A549 (cell line): ENCODE measurements around the gene C10orf90. TPM values are rescaled to one million over a fixed set of nuclear protein-coding genes. Genes with fewer than 3 reads are reported as not detected.

Experiments used
- ATAC-seq, 2 experiments: fragments of 200-7000 bp in 1 of 2; fragments of >200 bp in 1 of 2; cut with Nextera tagmentation in 1 of 2; cut with Tn5 transposase in 1 of 2; 3 replicates each; pipeline versions ENCODE4 v1.8.0 to v1.9.1; 2018 to 2020; ENCODE audit warnings: mild to moderate bottlenecking in 1 of 2, moderate library complexity in 1 of 2
- CTCF ChIA-PET: fragments of 300-600 bp; sonication (Branson Sonifier 250); formaldehyde crosslinking; extraction: SDS; loops from one replicate; lab custom pipeline; 2021; ENCODE audit warnings: antibody characterized with exemption, inconsistent platforms; lab: Yijun Ruan, JAX
- POLR2A ChIA-PET: fragments of 350-600 bp; formaldehyde crosslinking; extraction: SDS; loops from one replicate; lab custom pipeline; 2021; ENCODE audit warnings: antibody characterized with exemption, inconsistent platforms; lab: Yijun Ruan, JAX
- DNase-seq, 2 experiments: peaks; one replicate each; pipeline versions ENCODE4 v3.0.0 to v3.0.0-alpha.2; 2011 to 2016; ENCODE audit warnings: low read depth in 1 of 2, low spot score in 1 of 2
- FAIRE-seq: peaks from 2 replicates; lab custom pipeline; 2011; peaks lifted over from hg19 to GRCh38; lab: Jason Lieb, UNC
- H3K27ac ChIP-seq, 2 experiments: fragments of >200 bp; sonication (Bioruptor Twin); formaldehyde crosslinking; 3 replicates each; pipeline ENCODE4 v1.5.1; 2016 to 2017
- H3K4me1 ChIP-seq: fragments of >200 bp; sonication (Bioruptor Twin); formaldehyde crosslinking; 3 replicates; pipeline ENCODE4 v1.6.1; 2016
- H3K4me2 ChIP-seq: fragments of >200 bp; sonication (Bioruptor Twin); formaldehyde crosslinking; 3 replicates; pipeline ENCODE4 v1.6.1; 2016
- H3K4me3 ChIP-seq: fragments of >200 bp; sonication (Bioruptor Twin); formaldehyde crosslinking; 3 replicates; pipeline ENCODE4 v1.5.1; 2016
- H3K9me3 ChIP-seq: fragments of >200 bp; sonication (Bioruptor Twin); formaldehyde crosslinking; 3 replicates; pipeline ENCODE4 v1.6.1; 2016
- ATOH8 ChIP-seq: fragments of 250-450 bp; sonication (Bioruptor Pico); IDR thresholded peaks from 2 replicates; pipeline ENCODE4 v1.5.0; 2020; ENCODE audit warnings: low read depth, mild to moderate bottlenecking, moderate library complexity
- BCL3 ChIP-seq: fragments of >200 bp; sonication (Bioruptor Twin); formaldehyde crosslinking; IDR thresholded peaks from 3 replicates; pipeline ENCODE4 v1.6.1; 2016
- CHD2 ChIP-seq: fragments of 150-350 bp; IDR thresholded peaks from 2 replicates; pipeline ENCODE4 v1.6.1; 2014; ENCODE audit warnings: low read length; ENCODE audit not compliant: partially characterized antibody
- E2F6 ChIP-seq: IDR thresholded peaks from 2 replicates; pipeline ENCODE4 v1.6.1; 2012; ENCODE audit warnings: low read depth, borderline replicate concordance
- ELK1 ChIP-seq: fragments of 150-350 bp; IDR thresholded peaks from 2 replicates; pipeline ENCODE4 v1.6.1; 2014; ENCODE audit warnings: low read depth, mild to moderate bottlenecking, low read length
- EP300 ChIP-seq, 2 experiments: fragments of >200 bp; sonication (Bioruptor Twin); formaldehyde crosslinking; IDR thresholded peaks; 2 replicates in 1 of 2; 3 replicates in 1 of 2; pipeline ENCODE4 v1.6.1; 2016 to 2017
- FOSB ChIP-seq: fragments of 250-450 bp; sonication (Bioruptor Pico); IDR thresholded peaks from 2 replicates; pipeline ENCODE4 v1.5.0; 2020; ENCODE audit warnings: mild to moderate bottlenecking, moderate library complexity
- FOSL2 ChIP-seq, 2 experiments: fragments of 450-650 bp in 1 of 2; fragments of >200 bp in 1 of 2; sonication (Bioruptor Twin) in 1 of 2; formaldehyde crosslinking; IDR thresholded peaks; 2 replicates each; pipeline versions ENCODE4 v1.5.0 to v1.6.1; 2016 to 2020; ENCODE audit warnings: mild to moderate bottlenecking in 1 of 2, moderate library complexity in 1 of 2
- HDAC2 ChIP-seq: fragments of 200-600 bp; sonication (generic); IDR thresholded peaks from 2 replicates; pipeline ENCODE4 v1.6.1; 2016
- HOXA7 ChIP-seq: fragments of 250-450 bp; sonication (Bioruptor Pico); IDR thresholded peaks from 2 replicates; pipeline ENCODE4 v1.5.0; 2020; ENCODE audit warnings: mild to moderate bottlenecking, moderate library complexity
- HOXB13 ChIP-seq: fragments of 250-450 bp; sonication (Bioruptor Pico); IDR thresholded peaks from 2 replicates; pipeline ENCODE4 v1.5.0; 2020; ENCODE audit warnings: low read depth, mild to moderate bottlenecking, moderate library complexity
- HOXB5 ChIP-seq: fragments of 250-450 bp; sonication (Bioruptor Pico); IDR thresholded peaks from 2 replicates; pipeline ENCODE4 v1.5.0; 2020; ENCODE audit warnings: mild to moderate bottlenecking, moderate library complexity
- JUNB ChIP-seq: fragments of >200 bp; sonication (Bioruptor Twin); formaldehyde crosslinking; IDR thresholded peaks from 2 replicates; pipeline ENCODE4 v1.6.1; 2016
- KDM1A ChIP-seq: fragments of 200-600 bp; sonication (generic); IDR thresholded peaks from 2 replicates; pipeline ENCODE4 v1.6.1; 2016; ENCODE audit warnings: low read depth, mild to moderate bottlenecking
- KDM5A ChIP-seq: fragments of 200-600 bp; sonication (generic); IDR thresholded peaks from 2 replicates; pipeline ENCODE4 v1.6.1; 2016; ENCODE audit warnings: antibody characterized with exemption, mild to moderate bottlenecking
- MAX ChIP-seq: IDR thresholded peaks from 2 replicates; pipeline ENCODE4 v1.6.1; 2012
- MYC ChIP-seq: IDR thresholded peaks from 2 replicates; pipeline ENCODE4 v1.6.1; 2012; ENCODE audit warnings: mild to moderate bottlenecking, inconsistent platforms, low read length, improper control_type of control experiment, borderline replicate concordance
- NR3C1 ChIP-seq: fragments of >200 bp; sonication (Bioruptor Twin); formaldehyde crosslinking; IDR thresholded peaks from 3 replicates; pipeline ENCODE4 v1.6.1; 2017
- PBX3 ChIP-seq: IDR thresholded peaks from 2 replicates; pipeline ENCODE4 v1.6.1; 2012
- PHF8 ChIP-seq: fragments of 200-600 bp; sonication (generic); IDR thresholded peaks from 2 replicates; pipeline ENCODE4 v1.6.1; 2016; ENCODE audit warnings: low read depth, mild to moderate bottlenecking, antibody characterized with exemption, moderate library complexity, borderline replicate concordance
- POLR2A ChIP-seq: IDR thresholded peaks from 2 replicates; pipeline ENCODE4 v1.6.1; 2012; ENCODE audit warnings: mild to moderate bottlenecking, low read length
- RAD21 ChIP-seq, 2 experiments: fragments of >200 bp in 1 of 2; sonication (Bioruptor Twin) in 1 of 2; formaldehyde crosslinking in 1 of 2; IDR thresholded peaks in 1 of 2; conservative IDR thresholded peaks in 1 of 2; 2 replicates in 1 of 2; 3 replicates in 1 of 2; pipeline ENCODE4 v1.6.1; 2012 to 2018; ENCODE audit warnings: inconsistent platforms in 1 of 2
- RARB ChIP-seq: fragments of 250-450 bp; sonication (Bioruptor Pico); IDR thresholded peaks from 2 replicates; pipeline ENCODE4 v1.8.0; 2021; ENCODE audit warnings: mild to moderate bottlenecking, moderate library complexity
- RFX5 ChIP-seq: fragments of 450-650 bp; IDR thresholded peaks from 2 replicates; pipeline ENCODE4 v1.7.1; 2014; ENCODE audit warnings: antibody characterized with exemption, mild to moderate bottlenecking, moderate library complexity
- RNF2 ChIP-seq: fragments of 200-600 bp; sonication (generic); IDR thresholded peaks from 2 replicates; pipeline ENCODE4 v1.6.1; 2016; ENCODE audit warnings: low read depth, mild to moderate bottlenecking, antibody characterized with exemption, moderate library complexity, borderline replicate concordance
- SMC3 ChIP-seq: fragments of >200 bp; sonication (Bioruptor Twin); formaldehyde crosslinking; IDR thresholded peaks from 3 replicates; pipeline ENCODE4 v1.6.1; 2018; ENCODE audit warnings: inconsistent platforms
- USF2 ChIP-seq: fragments of 450-650 bp; IDR thresholded peaks from 2 replicates; pipeline ENCODE4 v1.6.1; 2014; ENCODE audit warnings: antibody characterized with exemption
- ZFP36 ChIP-seq: fragments of 450-650 bp; IDR thresholded peaks from 2 replicates; pipeline ENCODE4 v1.6.1; 2014; ENCODE audit warnings: borderline replicate concordance; ENCODE audit not compliant: partially characterized antibody
- ZNF302 ChIP-seq: fragments of 250-450 bp; sonication (Bioruptor Pico); IDR thresholded peaks from 2 replicates; pipeline ENCODE4 v1.9.0; 2021; ENCODE audit warnings: inconsistent platforms, mild to moderate bottlenecking, moderate library complexity
- ZSCAN20 ChIP-seq: fragments of 250-450 bp; sonication (Bioruptor Pico); IDR thresholded peaks from 2 replicates; pipeline ENCODE4 v1.8.0; 2022; ENCODE audit warnings: mild to moderate bottlenecking, moderate library complexity
- WGBS: methylation state at CpG from one replicate; pipeline ENCODE4 v1.1.6; 2017; ENCODE audit errors: missing lambda C conversion rate; 5-methylcytosine and 5-hydroxymethylcytosine counted together
- polyA plus RNA-seq, 4 experiments: library from polyadenylated mRNA; depleted of rRNA in 3 of 4; stranded (reverse); fragments of >200 nt; fragmentation: RNase III in 1 of 4; extraction: RNeasy Plus Mini Kit Qiagen cat#74134 plus additional on column Dnase treatment in 1 of 4; gene quantifications; 2 replicates in 3 of 4; 3 replicates in 1 of 4; pipeline ENCODE4 v1.2.3, GENCODE V29; 2011 to 2017

C10orf90 gene
- polyA plus RNA-seq, 2 of the 4 experiments (the other 2 are of a cell fraction) = 0.70 to 2.0 TPM

- 5% methylated on average over 7 of the region's 7 CpGs for WGBS
- Histone ChIP-seq H3K27ac (no peak overlapping the region), H3K9me3 (peaks cover 7% of the 10 kb centered on the region; the same call in 2 of the 3 replicates), H3K4me3 (no peak overlapping the region), H3K4me2 (no peak overlapping the region), H3K4me1 (no peaks in the 10 kb centered on the region)
- FAIRE-seq (no peak), ATAC-seq (no peak), DNase-seq (no peak)
- CTCF ChIA-PET = interaction anchor here (1.1 to 1.4 kb wide), 2 partner anchors 70 to 120 kb away, joined by 3 read pairs; no protein-coding TSS in a partner anchor
- POLR2A ChIA-PET = no interaction called here
- TF ChIP-seq MYC (no peak), ATOH8 (CRISPR knock-in tag) (no peak), BCL3 (no peak), E2F6 (no peak), SMC3 (no peak), MAX (no peak), EP300 (IDR thresholded peaks at IDR 0.05) (no peak), FOSL2 (IDR thresholded peaks at IDR 0.05) (no peak), FOSL2 (CRISPR knock-in tag; IDR thresholded peaks at IDR 0.05) (no peak), RARB (CRISPR knock-in tag) (no peak), ELK1 (no peak), RNF2 (no peak), ZSCAN20 (CRISPR knock-in tag) (no peak), FOSB (no peak), POLR2A (no peak), HOXB5 (CRISPR knock-in tag) (no peak), PBX3 (no peak), PHF8 (no peak), CHD2 (no peak), RFX5 (no peak), JUNB (no peak)
Observed at GRCh38 chr10:126713594-126713993, 43.1 kb upstream of the C10orf90 start.

- FAIRE-seq = no peak
- no peak for TF ChIP-seq KDM1A
- no peak for TF ChIP-seq KDM5A
- no peak for TF ChIP-seq HOXA7 (CRISPR knock-in tag)
- no peak for TF ChIP-seq ELK1
- TF ChIP-seq NR3C1 = no peak
- no peak for TF ChIP-seq POLR2A
- TF ChIP-seq HOXB13 (CRISPR knock-in tag) = no peak
- TF ChIP-seq USF2 = no peak
- TF ChIP-seq EP300 (IDR thresholded peaks at IDR 0.05) = no peak
- TF ChIP-seq ZNF302 (CRISPR knock-in tag) = no peak
- no peak for TF ChIP-seq RAD21 (conservative IDR thresholded peaks at IDR 0.05 in 1 of 2, IDR thresholded peaks at IDR 0.05 in 1 of 2)
- TF ChIP-seq HDAC2 = no peak
- no peak for TF ChIP-seq ZFP36
- no peak for TF ChIP-seq RARB (CRISPR knock-in tag)
- no peak for TF ChIP-seq E2F6
- TF ChIP-seq, all 56 proteins: peak for 0
- no peak overlapping the region for H3K27ac ChIP-seq
- H3K4me1 ChIP-seq = no peaks in the 10 kb centered on the region
- ATAC-seq (no peak), DNase-seq (no peak)
- WGBS = 44% methylated on average over 6 of the region's 6 CpGs
- ChIA-PET POLR2A (no interaction called here), CTCF (interaction anchor here (1.4 to 1.6 kb wide), 2 partner anchors 119 to 848 kb away, joined by 3 read pairs; no protein-coding TSS in a partner anchor)
- peaks cover 7% of the 10 kb centered on the region; the same call in 2 of the 3 replicates for H3K9me3 ChIP-seq
- no peak overlapping the region for H3K4me3 ChIP-seq
- no peak overlapping the region for H3K4me2 ChIP-seq
Observed at GRCh38 chr10:126712681-126713080, 42.2 kb upstream of the C10orf90 start.
